NCI-H2081 treated with DMSO at 0.1 percent for 48 hours (cell line): ENCODE results near the gene KRT7.
A peak's percentile ranks its signal among the peaks of the same experiment; 100 is the strongest.
"Not testable (repeated sequence)": the region's sequence is repeated elsewhere in the genome, so short reads cannot be mapped to it uniquely, and the experiment has no call there.

Experiments
- DNase-seq: peaks from one replicate; lab custom pipeline; 2025; lab: John Stamatoyannopoulos, UW

Gene KRT7

DNA sequence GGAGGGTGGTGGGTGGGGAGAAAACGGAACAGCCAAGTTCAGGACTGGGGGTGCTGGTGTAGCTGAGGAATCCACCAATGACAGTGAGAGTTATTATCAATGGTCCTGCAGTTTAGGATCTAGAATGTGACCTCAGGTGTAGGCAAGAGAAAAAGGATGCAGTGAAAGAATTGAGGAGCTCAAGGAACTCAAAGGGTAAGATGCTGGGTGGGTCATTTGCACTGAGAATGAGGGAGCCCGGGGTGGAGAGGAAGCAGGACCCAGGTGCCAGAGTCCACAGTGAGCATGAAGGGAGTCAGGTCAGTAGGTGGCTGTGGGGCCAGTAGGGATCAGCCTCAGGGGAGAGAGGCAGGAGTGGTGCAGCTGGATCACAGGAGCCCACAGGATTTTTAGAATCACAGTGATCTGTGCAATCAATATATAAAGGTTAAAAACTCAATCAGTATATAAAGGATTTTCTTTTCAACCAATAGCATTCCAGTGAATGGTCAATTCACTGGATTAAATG is 3.2 kb upstream of the KRT7 start:
- no peak for DNase-seq

DNA sequence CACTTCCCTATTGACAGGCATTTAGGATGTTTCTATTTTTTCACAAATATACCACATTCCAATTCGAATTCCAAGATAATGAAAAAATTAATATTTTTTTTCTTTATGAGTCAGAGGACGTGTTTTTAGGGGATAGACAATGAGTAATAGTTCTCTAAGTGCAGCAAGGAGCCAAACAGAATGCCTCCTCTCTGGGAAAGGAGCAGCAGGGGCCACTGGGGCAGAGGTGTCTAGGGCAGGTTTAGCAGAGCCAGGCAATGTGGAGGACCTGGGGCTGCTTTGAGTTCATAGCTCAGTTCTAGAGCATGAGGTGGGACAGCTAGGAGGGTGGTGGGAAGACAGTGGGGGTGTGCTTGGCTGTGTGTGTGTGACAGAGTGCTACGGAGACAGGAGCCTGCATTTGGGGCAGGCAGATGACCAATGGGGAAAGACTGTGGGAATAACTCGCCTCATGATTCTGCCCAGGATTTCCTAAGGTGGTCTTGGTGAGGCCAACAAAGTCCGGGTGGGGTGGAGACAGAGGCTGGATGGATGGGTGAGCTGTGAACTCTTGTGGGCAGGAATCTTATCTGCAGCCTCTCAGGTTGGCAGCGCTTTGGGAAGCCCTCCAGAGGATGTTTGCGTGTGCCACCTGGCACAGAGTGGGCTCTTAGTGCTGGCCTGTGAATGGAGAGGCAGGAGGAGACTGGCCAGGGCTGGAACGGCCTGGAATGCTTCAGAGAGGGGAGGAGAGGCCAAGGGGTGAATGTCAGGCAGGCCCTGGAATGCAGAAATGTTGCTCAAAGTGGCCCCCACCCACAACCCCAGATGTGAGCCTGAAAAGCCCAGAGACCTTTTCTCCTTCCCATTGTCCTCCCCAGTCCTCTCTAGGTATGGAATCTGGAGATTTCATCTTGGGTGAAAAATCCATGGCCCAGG is 2.4 kb upstream of the KRT7 start:
- DNase-seq: no peak

- DNase-seq: no peak
These were observed 1.5 kb upstream of the KRT7 start for GRCh38 chr12:52231305-52232202.

- no peak for DNase-seq
These were observed 805 bp upstream of the KRT7 start for GRCh38 chr12:52232203-52232673.

GRCh38 chr12:52233462-52234207 is 592 bp downstream of the KRT7 start:
- DNase-seq: no peak

GRCh38 chr12:52234223-52234810 is 1.3 kb downstream of the KRT7 start:
- no peak for DNase-seq

- DNase-seq: no peak
These were observed 2.1 kb downstream of the KRT7 start for GRCh38 chr12:52235001-52235764.

- peak; percentile 72 for DNase-seq
These were observed 2.8 kb downstream of the KRT7 start for GRCh38 chr12:52235822-52236361.

- no peak for DNase-seq
These were observed 3.5 kb downstream of the KRT7 start for GRCh38 chr12:52236386-52237050.

- no peak for DNase-seq
These were observed 5.3 kb downstream of the KRT7 start for GRCh38 chr12:52238207-52238840.

DNA sequence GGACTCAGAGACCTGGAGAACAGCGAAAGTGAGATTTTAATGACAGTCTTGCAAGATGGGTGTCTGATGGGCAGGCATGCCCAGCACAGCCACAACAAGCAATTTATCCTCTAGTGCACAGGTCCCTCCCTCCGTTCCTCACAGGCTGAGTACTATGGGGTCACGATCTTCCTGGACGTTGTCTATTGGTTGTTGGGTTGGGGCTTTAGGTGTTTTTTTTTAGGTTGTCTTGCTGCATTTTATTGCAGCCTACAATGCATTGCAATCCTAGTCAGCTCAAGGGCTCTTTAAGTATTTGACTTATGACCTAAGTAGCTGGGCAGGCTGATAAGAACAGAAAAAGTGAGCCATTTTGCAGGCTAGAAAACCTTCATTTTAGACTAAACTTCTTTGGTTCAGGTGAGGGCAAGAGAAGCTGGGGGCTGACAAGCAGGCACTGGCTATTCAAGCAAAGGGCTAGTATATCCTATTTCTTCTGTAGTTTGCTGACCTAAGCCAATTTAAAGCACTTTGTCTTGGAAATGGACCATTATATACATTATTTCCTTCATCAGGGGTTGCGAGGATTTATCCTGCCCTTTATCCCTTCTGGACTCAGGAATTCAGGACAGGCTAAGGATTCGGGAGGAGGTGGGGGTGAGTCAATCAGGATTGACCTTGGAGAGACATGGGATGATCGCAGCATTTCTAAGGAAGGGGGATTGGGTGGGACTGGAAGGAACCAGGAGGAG is 6.0 kb downstream of the KRT7 start:
- DNase-seq: no peak

GRCh38 chr12:52239767-52240166 is 6.7 kb downstream of the KRT7 start:
- no peak for DNase-seq

GRCh38 chr12:52240247-52240646 is 7.2 kb downstream of the KRT7 start:
- not testable (repeated sequence) for DNase-seq

DNA sequence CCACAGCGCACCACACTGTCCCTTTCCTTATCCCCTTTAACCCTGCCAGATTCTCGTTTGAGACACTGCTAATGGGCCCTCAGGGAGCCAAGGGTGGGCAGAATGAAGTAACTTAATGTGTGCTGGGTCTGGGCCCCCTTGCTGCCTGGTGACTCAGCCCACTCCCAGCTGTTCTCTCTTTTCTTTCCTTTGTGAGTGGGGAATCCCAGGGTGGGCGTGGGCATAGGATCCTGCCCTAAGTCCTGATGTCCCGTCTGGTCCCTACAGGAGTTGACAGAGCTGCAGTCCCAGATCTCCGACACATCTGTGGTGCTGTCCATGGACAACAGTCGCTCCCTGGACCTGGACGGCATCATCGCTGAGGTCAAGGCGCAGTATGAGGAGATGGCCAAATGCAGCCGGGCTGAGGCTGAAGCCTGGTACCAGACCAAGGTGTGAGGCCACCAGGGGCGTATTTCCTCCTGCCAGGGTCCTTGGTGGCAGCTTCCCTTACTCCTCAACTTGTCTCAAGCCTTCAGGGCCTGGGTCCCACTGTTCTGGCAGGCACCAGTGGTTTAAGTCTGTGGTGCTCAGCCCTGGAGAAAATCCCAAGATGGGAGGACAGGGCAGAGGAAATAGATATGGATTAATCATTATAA is 8.3 kb downstream of the KRT7 start:
- DNase-seq: no peak

DNA sequence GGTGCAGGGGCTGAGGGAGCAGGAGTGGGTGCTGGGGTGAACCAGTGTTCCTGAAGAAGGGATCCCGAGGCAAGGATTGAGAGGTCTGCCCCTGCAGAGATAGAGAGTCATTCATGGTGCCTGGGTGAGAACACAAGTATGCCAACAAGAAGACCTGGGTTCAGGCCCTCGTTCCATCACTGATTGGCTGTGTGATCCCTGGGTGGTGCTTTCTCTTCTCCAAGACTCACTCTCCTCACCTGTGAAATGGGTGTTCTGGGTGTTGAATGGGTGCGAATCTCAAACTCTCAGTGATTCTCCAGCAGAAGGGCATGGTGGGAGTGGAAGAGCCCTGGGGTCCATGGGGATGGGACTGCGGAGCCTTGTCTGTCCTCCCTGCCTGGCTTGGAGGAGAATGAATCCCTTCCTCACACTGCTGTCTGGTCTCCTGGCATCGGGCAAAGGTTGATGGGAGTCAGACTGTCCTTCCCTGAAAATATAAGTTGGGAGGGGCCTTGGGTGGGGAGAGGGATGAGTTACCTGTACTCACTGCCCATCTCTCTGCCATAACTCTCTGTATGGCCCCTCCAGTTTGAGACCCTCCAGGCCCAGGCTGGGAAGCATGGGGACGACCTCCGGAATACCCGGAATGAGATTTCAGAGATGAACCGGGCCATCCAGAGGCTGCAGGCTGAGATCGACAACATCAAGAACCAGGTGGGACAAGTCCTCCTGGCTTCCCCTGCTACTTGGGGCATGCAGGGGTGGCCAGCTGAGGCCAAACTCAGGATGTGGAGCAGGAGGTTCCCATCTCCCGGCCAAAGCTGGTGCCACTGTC is 9.6 kb downstream of the KRT7 start:
- no peak for DNase-seq

- no peak for DNase-seq
These were observed 10.3 kb downstream of the KRT7 start for GRCh38 chr12:52243259-52243855.
